ENCODE data around the gene EGFL7.

EGFL7 gene

GRCh38 chr9:136615631-136616306 lies 46.9 kb upstream of the EGFL7 start:
- Histone ChIP-seq H3K4me2 (ENCODE audit: low read length) (no peak overlapping the region), H3K4me3 (ENCODE audit: low read depth, low read length) (no peak overlapping the region), H3K27me3 (ENCODE audit: control insufficient read depth, insufficient read depth, low read length) (no peaks in the 10 kb centered on the region), H3K27ac (no peak overlapping the region), H3K9ac (no peak overlapping the region), H3K36me3 (ENCODE audit: control insufficient read depth, insufficient read depth, low read length) (no peaks in the 10 kb centered on the region), H2AFZ (no peak overlapping the region), H3K9me3 (ENCODE audit: control insufficient read depth, low read length) (no peaks in the 10 kb centered on the region), H3K79me2 (no peaks in the 10 kb centered on the region), H3K4me1 (no peaks in the 10 kb centered on the region)
- TF ChIP-seq CTCF (IDR thresholded peaks at IDR 0.05) = no peak

GRCh38 chr9:136616307-136616635 lies 46.4 kb upstream of the EGFL7 start:
- Histone ChIP-seq H3K4me1 (no peaks in the 10 kb centered on the region), H3K79me2 (no peaks in the 10 kb centered on the region), H3K9ac (no peak overlapping the region), H3K27me3 (ENCODE audit: control insufficient read depth, insufficient read depth, low read length) (no peaks in the 10 kb centered on the region), H3K4me3 (ENCODE audit: low read depth, low read length) (no peak overlapping the region), H3K4me2 (ENCODE audit: low read length) (no peak overlapping the region), H3K36me3 (ENCODE audit: control insufficient read depth, insufficient read depth, low read length) (no peaks in the 10 kb centered on the region), H3K9me3 (ENCODE audit: control insufficient read depth, low read length) (no peaks in the 10 kb centered on the region), H2AFZ (no peak overlapping the region), H3K27ac (no peak overlapping the region)
- no peak for TF ChIP-seq CTCF (IDR thresholded peaks at IDR 0.05)

GRCh38 chr9:136616948-136617695 lies 45.6 kb upstream of the EGFL7 start:
- no peaks in the 10 kb centered on the region for H3K27me3 ChIP-seq (ENCODE audit: control insufficient read depth, insufficient read depth, low read length)
- no peak overlapping the region for H2AFZ ChIP-seq
- no peak overlapping the region for H3K9ac ChIP-seq
- TF ChIP-seq CTCF (IDR thresholded peaks at IDR 0.05) = no peak
- no peaks in the 10 kb centered on the region for H3K79me2 ChIP-seq
- H3K4me2 ChIP-seq (ENCODE audit: low read length) = no peak overlapping the region
- no peak overlapping the region for H3K4me3 ChIP-seq (ENCODE audit: low read depth, low read length)
- no peaks in the 10 kb centered on the region for H3K36me3 ChIP-seq (ENCODE audit: control insufficient read depth, insufficient read depth, low read length)
- no peak overlapping the region for H3K27ac ChIP-seq
- no peaks in the 10 kb centered on the region for H3K9me3 ChIP-seq (ENCODE audit: control insufficient read depth, low read length)
- H3K4me1 ChIP-seq = no peaks in the 10 kb centered on the region

- H3K27ac ChIP-seq = no peak overlapping the region
- H2AFZ ChIP-seq = no peak overlapping the region
- no peak overlapping the region for H3K4me2 ChIP-seq (ENCODE audit: low read length)
- no peak overlapping the region for H3K9ac ChIP-seq
- no peaks in the 10 kb centered on the region for H3K36me3 ChIP-seq (ENCODE audit: control insufficient read depth, insufficient read depth, low read length)
- no peaks in the 10 kb centered on the region for H3K79me2 ChIP-seq
- no peaks in the 10 kb centered on the region for H3K4me1 ChIP-seq
- no peak overlapping the region for H3K4me3 ChIP-seq (ENCODE audit: low read depth, low read length)
- no peaks in the 10 kb centered on the region for H3K9me3 ChIP-seq (ENCODE audit: control insufficient read depth, low read length)
- no peaks in the 10 kb centered on the region for H3K27me3 ChIP-seq (ENCODE audit: control insufficient read depth, insufficient read depth, low read length)
- TF ChIP-seq CTCF (IDR thresholded peaks at IDR 0.05) = no peak
Measured at GRCh38 chr9:136617746-136618579, 44.8 kb upstream of the EGFL7 start.
